ENCODE results near the gene ADD3.

- TF ChIP-seq CTCF (IDR thresholded peaks at IDR 0.05; ENCODE audit: extremely low read depth in 1 of 2, insufficient read depth in 1 of 2, low read depth in 1 of 2, low read length in 2 of 2), result no peak
- no peak for TF ChIP-seq POLR2AphosphoS5 (IDR thresholded peaks at IDR 0.05; ENCODE audit: insufficient read depth, low read depth, low read length)
- no peak for TF ChIP-seq EZH2 (IDR thresholded peaks at IDR 0.05; ENCODE audit: borderline replicate concordance, low read depth, low read length, severe bottlenecking)
- no peak for TF ChIP-seq MAX (IDR thresholded peaks at IDR 0.05; ENCODE audit: insufficient read depth, insufficient read length)
- TF ChIP-seq FOS (IDR thresholded peaks at IDR 0.05; ENCODE audit: borderline replicate concordance, insufficient read depth, low read length), result no peak
Observed at GRCh38 chr10:110074298-110074697, 66.5 kb downstream of the ADD3 start.
